Panc1 (cell line): ENCODE measurements around the gene NBR1. TPM values are rescaled to one million over a fixed set of nuclear protein-coding genes. Genes with fewer than 3 reads are reported as not detected.

Experiments
- ATAC-seq: fragments of 200-7000 bp; cut with Tn5 transposase; 2 replicates; pipeline ENCODE4 v1.9.1; 2020; ENCODE audit warnings: mild to moderate bottlenecking, moderate library complexity
- BruUV-seq: library from RNA; stranded (reverse); fragments of 400-500 nt; replicated peaks from 2 replicates; lab custom pipeline; 2021; lab: Mats Ljungman, UMichigan
- CTCF ChIA-PET: fragments of 300-600 bp; sonication (Branson Sonifier 250); formaldehyde crosslinking; loops from one replicate; lab custom pipeline; 2022; ENCODE audit warnings: antibody characterized with exemption; lab: Charles Lee
- POLR2A ChIA-PET: fragments of 300-600 bp; sonication (Branson Sonifier 250); formaldehyde crosslinking; loops from one replicate; lab custom pipeline; 2022; ENCODE audit warnings: antibody characterized with exemption; lab: Charles Lee
- DNase-seq: peaks from one replicate; pipeline ENCODE4 v3.0.0-alpha.2; 2010; ENCODE audit warnings: low read depth, low spot score
- H3K27ac ChIP-seq: 2 replicates; pipeline ENCODE4 v1.5.1; 2011; ENCODE audit warnings: mild to moderate bottlenecking, low read length, inconsistent platforms
- H3K27me3 ChIP-seq: fragments of 200-500 bp; sonication (Bioruptor generic); 2 replicates; pipeline ENCODE4 v1.6.0; 2014; ENCODE audit warnings: low read length, inconsistent platforms; ENCODE audit not compliant: control insufficient read depth, insufficient read depth
- H3K36me3 ChIP-seq: fragments of 200-500 bp; sonication (Bioruptor generic); 2 replicates; pipeline ENCODE4 v1.5.1; 2014; ENCODE audit warnings: inconsistent platforms, mild to moderate bottlenecking, low read length, moderate library complexity; ENCODE audit not compliant: control insufficient read depth, insufficient read depth
- H3K4me1 ChIP-seq: 2 replicates; pipeline ENCODE4 v1.5.1; 2011; ENCODE audit warnings: inconsistent platforms, mild to moderate bottlenecking, low read length, moderate library complexity; ENCODE audit not compliant: control insufficient read depth, insufficient read depth
- H3K4me3 ChIP-seq, 2 experiments: 2 replicates each; pipeline ENCODE4 v1.5.1; 2011 to 2012; ENCODE audit warnings: low read depth in 2 of 2, low read length in 2 of 2, mild to moderate bottlenecking in 2 of 2, inconsistent platforms in 1 of 2, moderate library complexity in 1 of 2
- H3K9me3 ChIP-seq: fragments of 200-500 bp; sonication (Bioruptor generic); 2 replicates; pipeline ENCODE4 v1.5.1; 2014; ENCODE audit warnings: low read depth, mild to moderate bottlenecking, inconsistent platforms, low read length, moderate library complexity; ENCODE audit not compliant: control insufficient read depth, insufficient read depth
- POLR2AphosphoS5 ChIP-seq: IDR thresholded peaks from 2 replicates; pipeline ENCODE4 v1.6.1; 2012; ENCODE audit warnings: mild to moderate bottlenecking, low read depth, low read length, moderate library complexity
- SIN3A ChIP-seq: IDR thresholded peaks from 2 replicates; pipeline ENCODE4 v1.6.1; 2012; ENCODE audit warnings: low read depth, mild to moderate bottlenecking, low read length, moderate library complexity, borderline replicate concordance; ENCODE audit not compliant: insufficient read depth
- TCF7L2 ChIP-seq: IDR thresholded peaks from 2 replicates; pipeline ENCODE4 v1.6.1; 2011; ENCODE audit warnings: mild to moderate bottlenecking, low read depth, low read length, inconsistent platforms
- in situ Hi-C: cut with HindIII; loops from 2 replicates; pipeline ENCODE4 v1.10.0; 2016; ENCODE audit warnings: low sequenced_read_pairs, low pct_unique_long_range_greater_than_20kb
- intact Hi-C: fragments of 100-400 bp; cut with micrococcal nuclease; formaldehyde crosslinking; loops from one replicate; pipeline ENCODE4 v1.10.0; 2022; ENCODE audit not compliant: unreplicated experiment
- total RNA-seq: library from RNA; stranded (reverse); gene quantifications from one replicate; pipeline ENCODE4 v1.2.1, GENCODE V29; 2021; ENCODE audit not compliant: unreplicated experiment
- TF ChIP-seq, protein P1 (sequence below), 2 experiments: IDR thresholded peaks; 2 replicates each; pipeline ENCODE4 v1.6.1; 2011 to 2012; ENCODE audit warnings: low read depth in 2 of 2, control low read depth in 1 of 2, low read length in 1 of 2, mild to moderate bottlenecking in 1 of 2, moderate library complexity in 1 of 2; ENCODE audit not compliant: insufficient read depth in 1 of 2
- TF ChIP-seq, protein P2 (sequence below): fragments of 450-650 bp; IDR thresholded peaks from 2 replicates; pipeline ENCODE4 v1.5.1; 2017; ENCODE audit warnings: mild to moderate bottlenecking

NBR1 gene
- total RNA-seq, 1 experiment from 2014 or later, result 36.6 TPM

DNA sequence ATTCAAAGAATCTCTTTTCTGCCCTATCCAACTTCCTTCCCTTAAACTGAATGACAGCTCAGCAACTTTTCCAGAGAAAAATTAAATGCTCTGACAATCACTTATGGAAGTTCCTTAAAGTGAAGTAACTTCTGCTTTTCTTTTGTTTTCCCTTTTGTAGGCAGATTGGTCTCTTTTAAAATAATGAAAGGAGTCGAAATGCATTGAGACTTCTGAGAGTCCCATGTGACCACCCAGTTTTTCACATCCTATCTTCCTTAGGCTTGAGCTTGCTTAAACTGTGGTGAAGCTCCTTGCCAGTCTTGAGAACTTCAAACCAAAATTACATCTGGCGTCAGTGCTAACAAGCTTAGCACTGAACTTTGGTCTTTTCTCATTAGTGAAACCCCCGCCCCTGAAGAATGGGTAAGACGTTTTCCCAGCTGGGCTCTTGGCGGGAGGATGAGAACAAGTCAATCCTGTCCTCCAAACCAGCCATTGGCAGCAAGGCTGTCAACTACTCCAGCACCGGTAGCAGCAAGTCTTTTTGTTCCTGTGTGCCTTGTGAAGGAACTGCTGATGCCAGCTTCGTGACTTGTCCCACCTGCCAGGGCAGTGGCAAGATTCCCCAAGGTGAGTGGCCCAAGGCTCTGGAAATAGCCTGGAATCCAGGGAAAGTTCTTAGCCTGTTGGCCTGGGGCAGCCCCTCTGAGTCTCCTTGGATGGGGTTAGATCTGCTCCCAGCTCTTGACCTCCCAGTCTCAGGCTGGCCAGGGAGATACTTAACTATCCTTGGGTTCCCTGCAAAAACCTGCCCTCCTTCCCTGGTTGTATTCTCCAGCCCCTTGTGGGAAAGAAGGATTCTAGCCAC is 41.9 kb downstream of the NBR1 start:
- CTCF ChIA-PET, result interaction anchor here (0.8 kb wide), 1 partner anchor 97 kb away, joined by 4 read pairs; no protein-coding TSS in a partner anchor

DNA sequence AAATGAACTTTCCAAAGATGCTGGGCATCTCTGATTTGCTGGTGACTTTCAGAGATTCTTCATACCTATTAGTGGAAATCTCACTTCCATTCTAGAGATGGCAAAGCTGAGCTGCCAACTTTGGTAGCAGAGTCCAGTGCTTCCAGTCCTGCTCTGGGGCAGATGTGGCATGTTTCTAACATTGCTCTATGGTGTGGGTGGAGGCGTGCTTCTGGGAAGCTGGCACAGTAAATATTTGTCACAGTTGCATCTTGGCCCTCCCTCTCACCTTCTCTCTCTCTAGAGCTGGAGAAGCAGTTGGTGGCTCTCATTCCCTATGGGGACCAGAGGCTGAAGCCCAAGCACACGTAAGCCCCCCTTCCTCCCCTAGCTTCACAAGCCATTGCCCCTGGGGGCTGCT is 42.5 kb downstream of the NBR1 start:
- POLR2A ChIA-PET, result interaction anchor here (0.6 to 1.0 kb wide), 2 partner anchors 102 to 106 kb away, joined by 3 to 5 read pairs; no protein-coding TSS in a partner anchor
- CTCF ChIA-PET, result interaction anchor here (0.6 kb wide), 1 partner anchor 222 kb away, joined by 3 read pairs; no protein-coding TSS in a partner anchor
- BruUV-seq, result no TSS peak

More for the DNA sequence above, 41.9 kb downstream of the NBR1 start:
- intact Hi-C loops, result no loop called here
- ATAC-seq, result no peak
- Histone ChIP-seq H3K27ac (peak overlapping the region; percentile 81), H3K36me3 (no peaks in the 10 kb centered on the region; the same call in 1 of the 2 replicates), H3K9me3 (no peaks in the 10 kb centered on the region), H3K4me3 (peak overlapping the region; percentile 52 to 74), H3K27me3 (no peaks in the 10 kb centered on the region), H3K4me1 (peaks cover 11% of the 10 kb centered on the region)
- in situ Hi-C loops, result no loop called here
- DNase-seq, result no peak
- TF ChIP-seq, protein P1, sequence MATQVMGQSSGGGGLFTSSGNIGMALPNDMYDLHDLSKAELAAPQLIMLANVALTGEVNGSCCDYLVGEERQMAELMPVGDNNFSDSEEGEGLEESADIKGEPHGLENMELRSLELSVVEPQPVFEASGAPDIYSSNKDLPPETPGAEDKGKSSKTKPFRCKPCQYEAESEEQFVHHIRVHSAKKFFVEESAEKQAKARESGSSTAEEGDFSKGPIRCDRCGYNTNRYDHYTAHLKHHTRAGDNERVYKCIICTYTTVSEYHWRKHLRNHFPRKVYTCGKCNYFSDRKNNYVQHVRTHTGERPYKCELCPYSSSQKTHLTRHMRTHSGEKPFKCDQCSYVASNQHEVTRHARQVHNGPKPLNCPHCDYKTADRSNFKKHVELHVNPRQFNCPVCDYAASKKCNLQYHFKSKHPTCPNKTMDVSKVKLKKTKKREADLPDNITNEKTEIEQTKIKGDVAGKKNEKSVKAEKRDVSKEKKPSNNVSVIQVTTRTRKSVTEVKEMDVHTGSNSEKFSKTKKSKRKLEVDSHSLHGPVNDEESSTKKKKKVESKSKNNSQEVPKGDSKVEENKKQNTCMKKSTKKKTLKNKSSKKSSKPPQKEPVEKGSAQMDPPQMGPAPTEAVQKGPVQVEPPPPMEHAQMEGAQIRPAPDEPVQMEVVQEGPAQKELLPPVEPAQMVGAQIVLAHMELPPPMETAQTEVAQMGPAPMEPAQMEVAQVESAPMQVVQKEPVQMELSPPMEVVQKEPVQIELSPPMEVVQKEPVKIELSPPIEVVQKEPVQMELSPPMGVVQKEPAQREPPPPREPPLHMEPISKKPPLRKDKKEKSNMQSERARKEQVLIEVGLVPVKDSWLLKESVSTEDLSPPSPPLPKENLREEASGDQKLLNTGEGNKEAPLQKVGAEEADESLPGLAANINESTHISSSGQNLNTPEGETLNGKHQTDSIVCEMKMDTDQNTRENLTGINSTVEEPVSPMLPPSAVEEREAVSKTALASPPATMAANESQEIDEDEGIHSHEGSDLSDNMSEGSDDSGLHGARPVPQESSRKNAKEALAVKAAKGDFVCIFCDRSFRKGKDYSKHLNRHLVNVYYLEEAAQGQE (IDR thresholded peaks at IDR 0.05; ENCODE audit: insufficient read depth in 1 of 2, low read depth in 2 of 2, low read length in 1 of 2), result no peak
- TF ChIP-seq TCF7L2 (no peak), POLR2AphosphoS5 (no peak), SIN3A (no peak)
- TF ChIP-seq, protein P2, sequence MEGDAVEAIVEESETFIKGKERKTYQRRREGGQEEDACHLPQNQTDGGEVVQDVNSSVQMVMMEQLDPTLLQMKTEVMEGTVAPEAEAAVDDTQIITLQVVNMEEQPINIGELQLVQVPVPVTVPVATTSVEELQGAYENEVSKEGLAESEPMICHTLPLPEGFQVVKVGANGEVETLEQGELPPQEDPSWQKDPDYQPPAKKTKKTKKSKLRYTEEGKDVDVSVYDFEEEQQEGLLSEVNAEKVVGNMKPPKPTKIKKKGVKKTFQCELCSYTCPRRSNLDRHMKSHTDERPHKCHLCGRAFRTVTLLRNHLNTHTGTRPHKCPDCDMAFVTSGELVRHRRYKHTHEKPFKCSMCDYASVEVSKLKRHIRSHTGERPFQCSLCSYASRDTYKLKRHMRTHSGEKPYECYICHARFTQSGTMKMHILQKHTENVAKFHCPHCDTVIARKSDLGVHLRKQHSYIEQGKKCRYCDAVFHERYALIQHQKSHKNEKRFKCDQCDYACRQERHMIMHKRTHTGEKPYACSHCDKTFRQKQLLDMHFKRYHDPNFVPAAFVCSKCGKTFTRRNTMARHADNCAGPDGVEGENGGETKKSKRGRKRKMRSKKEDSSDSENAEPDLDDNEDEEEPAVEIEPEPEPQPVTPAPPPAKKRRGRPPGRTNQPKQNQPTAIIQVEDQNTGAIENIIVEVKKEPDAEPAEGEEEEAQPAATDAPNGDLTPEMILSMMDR, result no peak
- no TSS peak for BruUV-seq
- POLR2A ChIA-PET, result interaction anchor here (1.0 kb wide), 1 partner anchor 103 kb away, joined by 5 read pairs; no protein-coding TSS in a partner anchor

More for the DNA sequence above, 42.5 kb downstream of the NBR1 start:
- Histone ChIP-seq H3K27ac (no peak overlapping the region), H3K27me3 (no peaks in the 10 kb centered on the region), H3K9me3 (no peaks in the 10 kb centered on the region), H3K36me3 (no peaks in the 10 kb centered on the region; the same call in 1 of the 2 replicates), H3K4me1 (peaks cover 11% of the 10 kb centered on the region), H3K4me3 (no peak overlapping the region)
- no peak for DNase-seq
- no peak for ATAC-seq
- intact Hi-C loops, result no loop called here
- in situ Hi-C loops, result no loop called here
- no peak for TF ChIP-seq TCF7L2
- TF ChIP-seq, protein P1 (IDR thresholded peaks at IDR 0.05; ENCODE audit: insufficient read depth in 1 of 2, low read depth in 2 of 2, low read length in 1 of 2), result no peak
- TF ChIP-seq, protein P2, result no peak
- TF ChIP-seq SIN3A, result no peak
- TF ChIP-seq POLR2AphosphoS5, result no peak
